ENCODE data around the gene C19orf73. TPM values are rescaled to one million over a fixed set of nuclear protein-coding genes. Genes with fewer than 3 reads are reported as not detected.

The C19orf73 gene
- total RNA-seq, 1 donor from 2014 or later: 1.1 TPM

DNA sequence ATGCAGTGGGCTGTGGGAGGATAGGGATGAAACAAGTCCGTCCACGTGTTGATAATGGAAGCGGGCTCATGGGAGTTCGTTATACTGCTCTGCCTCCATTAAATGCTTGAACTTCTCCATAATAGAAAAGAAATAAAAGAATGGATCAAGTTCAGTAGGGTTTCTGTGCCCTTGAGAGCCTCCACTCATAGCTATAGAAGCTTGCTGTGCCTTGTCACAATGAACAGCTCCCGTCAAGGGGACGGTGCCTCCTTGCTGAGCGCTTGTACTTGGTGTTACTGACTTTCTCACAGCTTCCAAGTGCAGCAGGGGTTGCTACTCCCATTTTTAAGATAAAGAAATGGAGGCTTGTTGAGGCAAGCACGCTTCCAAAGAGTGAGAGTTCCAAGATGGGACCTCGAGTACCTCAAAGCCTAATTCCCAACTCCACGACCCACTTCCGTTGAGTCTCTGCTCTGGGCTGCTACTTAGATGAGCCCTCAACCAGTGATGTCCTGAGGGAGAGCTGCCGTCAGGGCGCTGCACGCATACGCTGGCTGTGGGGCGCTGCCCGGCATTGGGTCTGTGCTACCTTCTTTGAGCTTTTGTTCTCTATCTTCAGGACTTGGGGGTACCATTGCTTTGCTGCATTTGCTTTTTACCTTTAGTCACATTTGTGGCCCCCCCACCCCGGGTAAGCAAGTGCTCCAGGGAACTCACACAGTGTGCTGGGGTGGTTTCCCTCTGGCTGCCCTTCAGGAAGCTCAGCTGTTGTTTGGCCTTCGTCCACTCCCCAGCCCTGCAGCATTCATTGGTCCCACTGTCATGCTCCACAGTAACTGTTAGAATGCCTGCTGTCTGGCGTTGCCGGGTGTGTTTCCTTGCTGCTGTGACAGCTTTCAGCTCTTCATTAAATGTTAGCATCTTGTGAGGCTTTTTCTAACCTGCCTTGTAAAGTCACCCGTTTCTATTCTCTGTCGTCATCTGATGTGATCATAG is 24.1 kb downstream of the C19orf73 start:
- Mint-ChIP-seq H3K27me3 (ENCODE audit: low read depth) (no peaks in the 10 kb centered on the region), H3K27ac (ENCODE audit: unreplicated experiment) (peak overlapping the region; percentile 54), H3K36me3 (ENCODE audit: low read depth) (peaks cover 27% of the 10 kb centered on the region), H3K4me3 (ENCODE audit: unreplicated experiment) (no peak overlapping the region), H3K9me3 (ENCODE audit: low read depth) (no peaks in the 10 kb centered on the region), H3K4me1 (ENCODE audit: low read depth) (peaks cover 6% of the 10 kb centered on the region)
- no peak for DNase-seq (ENCODE audit: low spot score)
- TF ChIP-seq, protein P1, sequence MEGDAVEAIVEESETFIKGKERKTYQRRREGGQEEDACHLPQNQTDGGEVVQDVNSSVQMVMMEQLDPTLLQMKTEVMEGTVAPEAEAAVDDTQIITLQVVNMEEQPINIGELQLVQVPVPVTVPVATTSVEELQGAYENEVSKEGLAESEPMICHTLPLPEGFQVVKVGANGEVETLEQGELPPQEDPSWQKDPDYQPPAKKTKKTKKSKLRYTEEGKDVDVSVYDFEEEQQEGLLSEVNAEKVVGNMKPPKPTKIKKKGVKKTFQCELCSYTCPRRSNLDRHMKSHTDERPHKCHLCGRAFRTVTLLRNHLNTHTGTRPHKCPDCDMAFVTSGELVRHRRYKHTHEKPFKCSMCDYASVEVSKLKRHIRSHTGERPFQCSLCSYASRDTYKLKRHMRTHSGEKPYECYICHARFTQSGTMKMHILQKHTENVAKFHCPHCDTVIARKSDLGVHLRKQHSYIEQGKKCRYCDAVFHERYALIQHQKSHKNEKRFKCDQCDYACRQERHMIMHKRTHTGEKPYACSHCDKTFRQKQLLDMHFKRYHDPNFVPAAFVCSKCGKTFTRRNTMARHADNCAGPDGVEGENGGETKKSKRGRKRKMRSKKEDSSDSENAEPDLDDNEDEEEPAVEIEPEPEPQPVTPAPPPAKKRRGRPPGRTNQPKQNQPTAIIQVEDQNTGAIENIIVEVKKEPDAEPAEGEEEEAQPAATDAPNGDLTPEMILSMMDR (IDR thresholded peaks at IDR 0.05): no peak

DNA sequence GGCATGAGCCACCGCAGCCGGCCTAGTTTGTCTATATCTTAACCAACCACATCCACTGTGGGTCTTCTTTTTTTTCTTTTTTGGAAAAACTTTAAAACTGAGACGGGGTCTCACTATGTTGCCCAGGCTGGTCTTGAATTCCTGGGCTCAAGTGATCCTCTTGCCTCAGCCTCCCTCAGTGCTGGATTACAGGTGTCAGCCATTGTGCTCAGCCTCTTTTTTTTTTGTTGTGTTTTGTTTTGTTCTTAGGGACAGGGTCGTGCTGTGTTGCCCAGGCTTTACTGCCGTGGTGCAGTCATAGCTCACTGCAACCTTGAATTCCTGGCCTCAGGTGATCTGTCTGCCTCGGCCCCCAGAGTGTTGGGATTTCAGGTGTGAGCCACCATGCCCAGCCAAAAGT is 26.3 kb downstream of the C19orf73 start:
- peaks cover 16% of the 10 kb centered on the region for H3K4me1 Mint-ChIP-seq (ENCODE audit: low read depth)
- peaks cover 22% of the 10 kb centered on the region for H3K36me3 Mint-ChIP-seq (ENCODE audit: low read depth)
- H3K27ac Mint-ChIP-seq (ENCODE audit: unreplicated experiment): no peak overlapping the region
- no peaks in the 10 kb centered on the region for H3K27me3 Mint-ChIP-seq (ENCODE audit: low read depth)
- TF ChIP-seq, protein P1 (IDR thresholded peaks at IDR 0.05): no peak
- no peaks in the 10 kb centered on the region for H3K9me3 Mint-ChIP-seq (ENCODE audit: low read depth)
- H3K4me3 Mint-ChIP-seq (ENCODE audit: unreplicated experiment): no peak overlapping the region
- DNase-seq (ENCODE audit: low spot score): no peak

GRCh38 chr19:49091391-49092038 is 27.4 kb downstream of the C19orf73 start:
- TF ChIP-seq, protein P1 (IDR thresholded peaks at IDR 0.05): no peak
- H3K36me3 Mint-ChIP-seq (ENCODE audit: low read depth): peaks cover 24% of the 10 kb centered on the region
- H3K4me3 Mint-ChIP-seq (ENCODE audit: unreplicated experiment): no peak overlapping the region
- H3K27me3 Mint-ChIP-seq (ENCODE audit: low read depth): no peaks in the 10 kb centered on the region
- H3K4me1 Mint-ChIP-seq (ENCODE audit: low read depth): peaks cover 22% of the 10 kb centered on the region
- no peak for DNase-seq (ENCODE audit: low spot score)
- peak overlapping the region; percentile 17 for H3K27ac Mint-ChIP-seq (ENCODE audit: unreplicated experiment)
- H3K9me3 Mint-ChIP-seq (ENCODE audit: low read depth): no peaks in the 10 kb centered on the region

- H3K36me3 Mint-ChIP-seq (ENCODE audit: low read depth): peaks cover 15% of the 10 kb centered on the region
- DNase-seq (ENCODE audit: low spot score): no peak
- peak overlapping the region; percentile 97 for H3K27ac Mint-ChIP-seq (ENCODE audit: unreplicated experiment)
- H3K4me3 Mint-ChIP-seq (ENCODE audit: unreplicated experiment): peak overlapping the region; percentile 99
- H3K4me1 Mint-ChIP-seq (ENCODE audit: low read depth): peaks cover 37% of the 10 kb centered on the region
- H3K9me3 Mint-ChIP-seq (ENCODE audit: low read depth): no peaks in the 10 kb centered on the region
- no peaks in the 10 kb centered on the region for H3K27me3 Mint-ChIP-seq (ENCODE audit: low read depth)
- TF ChIP-seq, protein P1 (IDR thresholded peaks at IDR 0.05): no peak
Measured at GRCh38 chr19:49086296-49086695, 32.6 kb downstream of the C19orf73 start.

- Mint-ChIP-seq H3K4me1 (ENCODE audit: low read depth) (peaks cover 37% of the 10 kb centered on the region), H3K36me3 (ENCODE audit: low read depth) (peaks cover 14% of the 10 kb centered on the region), H3K4me3 (ENCODE audit: unreplicated experiment) (peak overlapping the region; percentile 99), H3K9me3 (ENCODE audit: low read depth) (no peaks in the 10 kb centered on the region), H3K27me3 (ENCODE audit: low read depth) (no peaks in the 10 kb centered on the region), H3K27ac (ENCODE audit: unreplicated experiment) (peak overlapping the region; percentile 97)
- TF ChIP-seq, protein P1 (IDR thresholded peaks at IDR 0.05): no peak
- DNase-seq (ENCODE audit: low spot score): no peak
Measured at GRCh38 chr19:49085868-49086232, 33.1 kb downstream of the C19orf73 start.

All from chondrocyte (in vitro differentiated cells).